SHP77 treated with DMSO at 0.1 percent for 48 hours (cell line): ENCODE measurements around the gene KLK14.

Source experiments
- DNase-seq: peaks from one replicate; lab custom pipeline; 2025; lab: John Stamatoyannopoulos, UW

The KLK14 gene

DNA sequence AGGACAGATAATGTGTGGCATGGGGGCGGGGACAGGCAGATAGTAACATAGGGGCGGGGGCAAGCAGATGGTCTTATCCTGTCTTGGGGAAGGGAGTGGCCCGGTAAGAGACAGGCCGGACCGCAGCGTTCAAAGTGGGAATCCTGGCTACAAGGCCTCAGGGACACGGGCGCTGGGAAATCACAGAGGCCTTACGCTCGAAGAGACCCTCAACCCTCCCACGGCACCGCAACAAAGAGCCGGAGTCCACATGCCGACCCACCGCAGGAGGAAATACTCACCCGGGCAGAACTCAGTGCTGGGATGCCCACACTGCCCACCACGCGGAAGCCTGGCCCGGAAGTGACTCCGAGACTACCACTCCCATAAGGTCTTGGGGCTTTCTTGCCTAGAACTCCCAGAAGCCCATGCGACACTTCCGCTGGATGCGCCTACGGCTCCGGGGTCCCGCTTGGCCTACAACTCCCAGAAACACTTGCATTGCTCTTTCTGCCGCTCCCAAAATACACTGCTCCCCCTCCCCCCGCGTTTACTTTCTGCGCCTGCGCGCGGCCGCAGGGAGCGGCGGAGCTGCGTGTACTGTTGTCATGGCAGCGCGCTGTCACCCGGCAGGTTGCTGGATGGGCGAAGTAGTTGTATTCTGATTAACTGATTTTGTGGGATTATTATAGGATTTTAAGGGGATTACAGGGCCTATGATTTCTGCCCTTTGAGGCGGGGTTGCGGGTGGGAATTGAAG is 25.5 kb upstream of the KLK14 start, which contains the start of gene CTU1:
TSS of gene CTU1 (minus strand) at position 344 of the 739 bp plus-strand sequence. CDS start 3,840 bp downstream, outside the sequence.
- DNase-seq = peak; percentile 96

- DNase-seq = no peak
Observed at GRCh38 chr19:51107406-51108065, 24.8 kb upstream of the KLK14 start.

DNA sequence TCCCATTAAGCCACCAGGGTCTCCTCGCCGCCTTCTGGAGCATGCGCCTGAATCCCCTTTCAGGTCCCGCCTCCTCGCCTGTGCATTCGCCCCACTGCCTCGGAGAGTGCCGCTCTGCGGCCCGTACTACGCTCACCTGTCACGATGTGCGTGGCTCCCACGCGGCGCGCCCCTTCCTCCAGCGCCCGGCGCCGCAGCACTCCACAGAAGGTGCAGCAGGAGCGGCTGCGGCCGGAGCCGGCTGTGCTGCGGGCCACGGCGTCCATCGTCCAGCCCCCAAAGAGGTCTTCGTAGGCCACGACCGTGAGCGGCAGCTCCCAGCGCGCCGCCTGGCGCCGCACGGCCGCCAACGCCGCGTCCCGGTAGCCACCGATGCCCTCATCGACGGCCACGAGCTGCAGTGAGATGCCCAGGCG is 21.2 kb upstream of the KLK14 start:
- no peak for DNase-seq

GRCh38 chr19:51102991-51103390 is 20.3 kb upstream of the KLK14 start:
- DNase-seq = no peak

DNA sequence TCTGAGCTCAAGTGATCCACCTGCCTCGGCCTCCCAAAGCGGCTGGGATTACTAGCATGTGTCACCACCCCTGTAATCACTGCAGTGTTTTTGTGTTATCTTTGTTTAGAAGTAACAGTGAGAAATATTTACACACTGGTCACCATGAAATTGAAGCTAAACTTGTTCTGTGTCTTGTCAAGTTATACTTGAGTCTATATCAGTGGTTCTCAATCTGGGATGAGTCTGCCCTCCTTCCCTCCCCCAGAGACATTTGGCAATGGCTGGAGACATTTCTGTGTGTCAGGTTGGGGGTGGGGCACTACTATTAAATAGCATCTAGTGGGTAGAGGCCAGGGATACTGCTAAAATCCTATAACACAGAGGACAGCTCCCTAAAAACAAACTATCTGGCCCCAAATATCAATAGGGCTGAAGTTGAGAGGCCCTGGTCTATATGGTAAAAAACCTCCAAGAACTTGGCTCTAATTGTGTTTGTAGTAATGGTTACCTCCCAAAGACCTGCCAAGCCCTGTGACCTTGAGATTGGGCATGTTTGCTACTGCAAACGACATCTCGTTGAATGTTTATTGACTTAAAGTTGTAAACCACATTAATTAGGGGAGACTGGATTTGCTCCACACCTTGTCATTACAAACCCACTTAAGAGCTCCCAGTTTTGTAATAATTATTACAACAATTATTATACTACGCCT is 18.6 kb upstream of the KLK14 start:
- DNase-seq = no peak

DNA sequence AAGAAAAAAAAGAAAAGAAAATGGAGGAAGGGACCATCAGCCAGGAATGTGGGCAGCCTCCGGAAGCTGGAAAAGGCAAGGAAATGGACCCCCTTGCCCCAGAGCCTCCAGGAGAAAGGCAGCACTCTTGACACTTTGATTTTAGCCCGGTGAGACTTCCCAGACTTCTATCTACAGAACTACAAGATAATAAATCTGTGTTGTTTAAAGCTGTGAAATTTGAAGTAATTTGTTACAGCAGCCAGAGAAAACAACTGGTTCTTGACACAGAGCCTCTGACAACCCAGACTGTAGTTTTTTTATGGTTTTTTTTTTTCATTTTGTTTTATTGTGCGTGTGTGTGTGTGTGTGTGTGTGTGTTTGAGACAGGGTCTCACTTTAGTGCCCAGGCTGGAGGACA is 17.9 kb upstream of the KLK14 start:
- DNase-seq = no peak

DNA sequence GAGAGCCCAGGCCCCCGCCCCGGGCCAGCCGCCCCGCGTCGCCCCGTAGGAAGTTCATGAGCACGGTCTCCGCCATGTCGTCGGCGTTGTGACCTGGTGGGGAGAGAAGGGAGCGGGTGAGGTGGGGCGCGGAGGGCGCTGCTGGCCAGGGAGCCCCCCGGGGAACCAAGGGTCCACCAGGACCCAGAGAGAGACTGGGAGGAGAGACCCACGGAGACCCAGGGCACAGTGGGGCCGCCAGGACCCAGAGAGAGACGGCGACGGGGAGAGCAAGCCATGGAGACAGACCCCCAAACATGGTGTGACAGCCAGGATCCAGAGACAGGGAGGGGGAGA is 16.3 kb upstream of the KLK14 start:
- no peak for DNase-seq

- no peak for DNase-seq
Observed at GRCh38 chr19:51098365-51099046, 15.8 kb upstream of the KLK14 start.

DNA sequence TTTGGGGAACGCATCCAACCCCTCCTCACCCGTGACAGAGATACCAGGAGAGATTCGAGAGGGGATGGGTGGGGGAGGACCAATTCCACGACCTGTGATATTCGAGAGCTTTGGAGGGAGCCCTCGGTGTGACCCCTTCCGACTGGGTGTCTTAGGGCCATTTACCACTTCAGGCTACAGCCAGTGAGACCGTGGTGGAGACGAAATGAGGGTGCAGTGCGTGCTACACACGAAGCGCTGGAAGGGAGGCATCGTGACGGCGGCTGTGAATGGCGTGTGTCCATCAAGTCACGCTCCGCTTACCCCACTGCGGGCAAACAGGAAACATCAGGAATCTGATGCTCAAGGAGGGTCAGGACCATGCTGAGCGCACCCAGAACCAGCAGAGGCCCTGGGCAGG is 15.1 kb upstream of the KLK14 start:
- no peak for DNase-seq

- DNase-seq = peak; percentile 9
Observed at GRCh38 chr19:51097166-51097738, 14.6 kb upstream of the KLK14 start.

DNA sequence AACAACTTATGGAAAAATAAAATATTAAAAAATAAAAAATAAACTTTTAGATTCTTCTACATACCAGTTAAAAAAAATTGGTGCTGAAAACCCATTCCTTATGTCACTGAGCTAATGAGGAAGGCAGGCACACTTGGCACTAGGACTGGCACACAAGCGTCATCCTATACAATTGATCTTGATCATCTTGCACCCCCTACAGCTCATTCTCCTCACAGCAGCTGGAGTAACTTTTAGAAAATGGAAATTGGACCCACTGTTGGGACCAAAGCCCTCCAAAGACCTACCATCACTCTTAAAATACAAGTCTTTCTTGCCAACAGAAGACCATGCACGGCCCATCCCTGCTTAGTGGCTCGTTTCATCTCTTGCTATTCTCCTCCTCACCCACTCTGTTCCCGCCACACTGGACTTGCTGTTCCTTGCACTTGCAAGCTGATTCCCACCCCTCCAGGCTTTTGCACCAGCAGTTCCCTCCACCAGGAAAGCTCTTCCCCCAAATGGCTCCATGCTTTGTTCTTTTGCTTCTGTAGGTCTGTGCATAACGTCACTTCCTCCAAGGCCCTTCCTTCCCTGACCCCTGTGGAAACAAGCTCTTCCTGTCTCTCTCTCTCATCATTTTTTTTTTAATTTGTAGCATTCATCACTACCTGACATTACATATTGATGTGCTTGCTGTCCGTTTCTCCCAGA is 13.9 kb upstream of the KLK14 start:
- DNase-seq = no peak

DNA sequence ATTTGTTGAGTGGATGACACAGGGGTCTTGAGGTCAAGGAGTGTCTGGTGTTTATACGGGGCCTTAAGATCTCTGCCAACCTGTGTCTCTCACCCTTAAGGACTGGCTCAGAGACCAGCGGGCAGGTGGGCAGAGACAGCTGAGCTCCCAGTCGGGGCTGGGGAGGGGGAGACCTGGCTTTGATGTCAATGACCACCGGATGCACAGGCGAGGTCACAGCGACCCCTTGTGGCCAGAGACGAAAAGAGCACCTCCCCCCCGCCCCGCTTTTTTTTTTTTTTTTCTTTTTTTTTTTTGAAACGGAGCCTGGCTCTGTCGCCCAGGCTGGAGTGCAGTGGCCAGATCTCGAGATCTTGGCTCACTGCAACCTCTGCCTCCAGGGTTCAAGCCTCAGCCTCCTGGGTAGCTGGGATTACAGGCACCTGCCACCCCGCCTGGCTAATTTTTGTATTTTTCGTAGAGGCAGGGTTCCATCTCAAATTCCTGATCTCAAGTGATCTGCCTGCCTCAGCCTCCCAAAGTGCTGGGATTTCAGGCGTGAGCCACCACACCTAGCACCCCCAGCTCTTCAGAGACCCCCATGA is 12.1 kb upstream of the KLK14 start:
- no peak for DNase-seq

DNA sequence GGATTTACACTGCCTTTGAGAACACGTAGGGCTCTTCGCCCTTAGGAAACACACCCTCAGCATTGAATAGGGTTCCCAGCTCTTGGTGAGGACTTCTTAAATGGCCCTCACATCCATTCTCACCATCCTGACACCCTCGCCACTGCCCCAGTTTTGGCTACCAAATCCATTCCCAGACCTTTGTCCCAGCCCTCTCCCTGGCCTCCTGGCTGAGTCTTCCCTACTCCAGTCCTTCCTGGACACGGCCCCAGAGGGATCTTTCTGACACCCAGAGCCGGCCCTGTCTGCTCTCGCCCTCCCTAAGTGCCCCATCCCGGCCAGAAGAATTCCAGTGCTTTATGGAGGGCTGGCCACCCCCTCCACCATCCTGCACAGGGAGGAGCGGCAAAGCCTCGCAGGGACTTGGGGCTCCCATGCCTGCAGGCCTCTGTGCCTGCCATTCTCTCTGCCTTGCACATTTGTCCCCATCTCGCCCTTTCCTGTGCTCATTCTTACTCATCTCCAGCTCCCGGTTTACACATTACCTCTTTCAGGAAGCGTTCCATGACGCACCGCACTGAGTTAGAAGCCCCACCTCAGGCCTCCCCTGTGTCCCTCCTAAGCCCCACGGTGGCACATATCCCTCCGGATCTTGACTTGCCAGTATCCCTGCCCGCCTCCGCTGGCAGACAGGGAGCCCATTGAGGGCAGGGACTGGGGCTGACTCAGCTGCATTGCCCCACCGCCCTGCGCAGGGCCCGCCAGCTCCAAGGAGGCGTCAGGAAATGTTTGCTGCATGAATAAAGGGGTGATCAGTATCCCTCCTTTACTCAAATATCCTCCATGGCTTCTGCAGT is 11.0 kb upstream of the KLK14 start:
- DNase-seq = no peak

GRCh38 chr19:51093101-51093500 is 10.4 kb upstream of the KLK14 start:
- DNase-seq = no peak

GRCh38 chr19:51091895-51092873 is 9.5 kb upstream of the KLK14 start:
- DNase-seq = no peak

DNA sequence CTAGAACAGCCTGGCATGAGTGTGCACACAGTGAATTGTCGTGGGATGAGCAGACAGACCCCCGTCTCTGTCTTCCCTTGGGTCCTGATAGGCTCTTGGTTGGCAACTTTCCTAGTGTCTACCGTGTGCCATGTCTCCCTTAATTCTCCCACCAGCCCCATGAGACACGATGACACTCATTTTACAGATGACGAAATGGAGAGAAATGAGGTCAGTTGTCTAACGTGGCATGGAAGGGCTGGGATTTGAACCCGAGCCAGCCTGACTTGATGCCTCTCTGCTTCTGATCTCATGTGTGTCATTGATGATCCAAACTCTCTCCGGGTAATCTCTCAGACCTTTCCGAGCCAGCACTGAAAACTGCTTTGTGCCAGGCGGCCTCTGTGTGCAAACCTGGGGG is 8.4 kb upstream of the KLK14 start:
- no peak for DNase-seq

DNA sequence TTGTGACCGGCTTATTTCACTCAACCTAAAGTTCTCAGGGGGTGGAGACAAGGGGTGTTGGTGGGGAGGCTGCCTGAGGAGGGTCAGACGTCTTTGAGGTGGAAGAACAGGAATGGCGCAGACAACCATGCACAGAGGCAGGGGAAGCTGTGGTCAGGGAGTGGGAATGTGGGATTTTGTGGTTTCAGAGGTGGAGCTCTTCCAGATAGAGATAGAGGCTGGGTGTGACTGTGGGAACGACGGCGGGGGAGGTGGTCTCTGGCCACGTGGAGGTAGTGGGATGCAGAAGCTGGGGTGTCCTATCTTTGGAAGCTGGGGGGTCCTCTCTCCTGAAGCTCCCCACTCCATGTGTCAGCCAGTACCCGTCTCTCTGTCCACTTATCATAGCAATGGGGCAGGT is 7.8 kb upstream of the KLK14 start:
- no peak for DNase-seq

DNA sequence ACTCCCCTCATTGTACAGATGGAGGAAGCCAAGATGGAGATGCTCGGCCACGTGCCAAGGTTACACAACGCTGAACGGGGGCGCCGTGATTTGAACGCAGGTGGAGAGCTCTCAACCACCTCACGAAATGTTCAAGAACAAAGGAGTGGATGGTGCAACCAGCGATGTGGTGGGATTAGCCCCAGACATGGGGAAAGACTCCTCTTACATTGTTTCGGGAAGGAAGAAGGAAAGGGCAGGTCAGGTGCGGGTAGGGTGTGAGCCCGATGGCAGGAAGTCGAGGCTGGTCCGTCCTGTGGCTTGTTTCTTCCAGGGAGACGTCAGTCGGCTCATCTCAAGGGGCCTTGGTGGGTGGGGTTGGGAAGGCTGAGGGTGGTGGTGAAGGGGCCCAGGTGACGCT is 7.1 kb upstream of the KLK14 start:
- no peak for DNase-seq
